CD4-positive, alpha-beta T cell (primary cell): Measurements from ENCODE around the gene ASPHD2. TPM values are rescaled to one million over a fixed set of nuclear protein-coding genes. Genes with fewer than 3 reads are reported as not detected.
A peak's percentile ranks its signal among the peaks of the same experiment; 100 is the strongest.

Source experiments
- ATAC-seq: fragments of 200-7000 bp; cut with Tn5 transposase; one replicate; pipeline ENCODE4 v1.10.0; 2022; ENCODE audit warnings: mild to moderate bottlenecking; ENCODE audit not compliant: poor library complexity
- CTCF ChIA-PET: fragments of 350-600 bp; sonication (Branson Sonifier 250); formaldehyde crosslinking; loops from one replicate; lab custom pipeline; 2021; ENCODE audit warnings: antibody characterized with exemption, inconsistent platforms; lab: Charles Lee
- POLR2A ChIA-PET: fragments of 350-600 bp; sonication (Branson Sonifier 250); formaldehyde crosslinking; loops from one replicate; lab custom pipeline; 2021; ENCODE audit warnings: antibody characterized with exemption, inconsistent platforms; lab: Charles Lee
- DNase-seq, 14 experiments: peaks; one replicate each; pipeline ENCODE4 v3.0.0-alpha.2; 2013 to 2020; ENCODE audit warnings: mixed read lengths in 2 of 14
- H3K27ac ChIP-seq, 2 donors: one replicate each; pipeline versions ENCODE4 v1.5.1 to v1.7.0; 2013; ENCODE audit warnings: low read length in 2 of 2, low read depth in 1 of 2, mild to moderate bottlenecking in 1 of 2
- H3K27me3 ChIP-seq, 2 experiments: 1 replicate in 1 of 2; 2 replicates in 1 of 2; pipeline versions ENCODE4 v1.6.1 to v1.7.0; 2013; ENCODE audit warnings: low read length in 2 of 2, control low read depth in 1 of 2, mild to moderate bottlenecking in 1 of 2, moderate library complexity in 1 of 2; ENCODE audit not compliant: insufficient read depth in 2 of 2, control insufficient read depth in 1 of 2
- H3K36me3 ChIP-seq: one replicate; pipeline ENCODE4 v1.6.1; 2013; ENCODE audit warnings: low read length, control low read depth; ENCODE audit not compliant: insufficient read depth
- H3K4me1 ChIP-seq: one replicate; pipeline ENCODE4 v1.6.1; 2013; ENCODE audit warnings: low read length, control low read depth; ENCODE audit not compliant: insufficient read depth
- H3K4me3 ChIP-seq: one replicate; pipeline ENCODE4 v1.5.1; 2013; ENCODE audit warnings: mild to moderate bottlenecking, low read length, moderate library complexity
- H3K9me3 ChIP-seq, 2 experiments: 1 replicate in 1 of 2; 2 replicates in 1 of 2; pipeline versions ENCODE4 v1.6.1 to v1.7.0; 2013; ENCODE audit warnings: low read length in 2 of 2, mild to moderate bottlenecking in 2 of 2, control low read depth in 1 of 2, moderate library complexity in 1 of 2; ENCODE audit not compliant: control insufficient read depth in 1 of 2, insufficient read depth in 1 of 2
- H3K27ac Mint-ChIP-seq: one replicate; pipeline ENCODE4 v1.8.0; 2020; ENCODE audit warnings: mixed read lengths
- H3K27me3 Mint-ChIP-seq: one replicate; pipeline ENCODE4 v1.8.0; 2021; ENCODE audit warnings: mixed read lengths
- H3K36me3 Mint-ChIP-seq: one replicate; pipeline ENCODE4 v1.8.0; 2021; ENCODE audit warnings: low read depth, mixed read lengths
- H3K4me1 Mint-ChIP-seq: one replicate; pipeline ENCODE4 v1.8.0; 2021; ENCODE audit warnings: low read depth, mixed read lengths
- H3K4me3 Mint-ChIP-seq: one replicate; pipeline ENCODE4 v1.8.0; 2020; ENCODE audit warnings: mild to moderate bottlenecking, mixed read lengths
- H3K9me3 Mint-ChIP-seq: one replicate; pipeline ENCODE4 v1.8.0; 2020; ENCODE audit warnings: mixed read lengths
- intact Hi-C, 2 experiments: fragments of 100-400 bp; cut with DNase I in 1 of 2; cut with micrococcal nuclease in 1 of 2; formaldehyde crosslinking; loops; one replicate each; pipeline versions ENCODE4 v1.15.1 to v1.9.0; 2023 to 2025; cut with DNase I, micrococcal nuclease
- total RNA-seq, 174 experiments: library from RNA in 2 of 174; stranded (reverse) in 2 of 174; gene quantifications; one replicate each; pipeline ENCODE4 v1.2.3 and lab custom pipeline; 2021 to 2026
- TF ChIP-seq, protein P1 (sequence below): fragments of 200-600 bp; IDR thresholded peaks from one replicate; pipeline ENCODE4 v1.8.0; 2022; ENCODE audit warnings: antibody characterized with exemption, mild to moderate bottlenecking

Gene ASPHD2
- total RNA-seq, 2 experiments from 2014 or later, result 0.70 to 0.85 TPM

DNA sequence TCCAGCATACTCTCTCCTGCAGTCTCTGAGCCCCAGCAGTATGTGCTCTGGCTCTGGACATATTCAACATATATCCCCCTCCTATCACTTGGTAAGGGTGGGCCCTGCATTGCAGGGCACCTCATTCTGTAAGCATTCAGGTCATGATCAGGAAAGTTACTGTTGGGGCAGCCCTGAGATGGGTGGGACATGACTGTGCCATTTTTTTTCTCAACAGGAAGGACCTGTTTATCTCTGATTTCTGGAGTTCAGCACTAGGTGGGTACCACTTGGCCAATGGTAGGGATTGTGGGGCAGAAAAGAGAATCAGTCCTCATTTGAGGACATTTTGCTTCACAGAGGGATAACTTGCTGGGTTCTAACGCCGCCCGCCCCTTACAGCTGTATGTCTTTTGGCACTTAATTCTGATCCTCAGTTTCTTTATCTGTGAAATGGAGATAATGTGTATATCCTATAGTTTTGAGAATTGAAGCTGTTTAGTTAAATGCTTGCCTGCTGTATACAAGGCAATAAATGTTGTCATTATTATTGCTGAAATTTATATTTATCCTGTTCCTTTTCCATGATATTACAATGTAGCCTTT, 56.8 kb downstream of the ASPHD2 start:
- H3K4me3 Mint-ChIP-seq, result peak overlapping the region; percentile 77
- peaks cover 53% of the 10 kb centered on the region for H3K4me1 Mint-ChIP-seq
- H3K27ac ChIP-seq, result no peak overlapping the region
- H3K9me3 ChIP-seq, result no peaks in the 10 kb centered on the region
- H3K36me3 Mint-ChIP-seq, result peaks cover 59% of the 10 kb centered on the region
- H3K27me3 ChIP-seq, result no peaks in the 10 kb centered on the region
- ATAC-seq (no peak), DNase-seq (no peak)
- peaks cover 36% of the 10 kb centered on the region for H3K4me1 ChIP-seq
- H3K27ac Mint-ChIP-seq, result peak overlapping the region; percentile 94
- no peak overlapping the region for H3K4me3 ChIP-seq
- TF ChIP-seq, protein P1, sequence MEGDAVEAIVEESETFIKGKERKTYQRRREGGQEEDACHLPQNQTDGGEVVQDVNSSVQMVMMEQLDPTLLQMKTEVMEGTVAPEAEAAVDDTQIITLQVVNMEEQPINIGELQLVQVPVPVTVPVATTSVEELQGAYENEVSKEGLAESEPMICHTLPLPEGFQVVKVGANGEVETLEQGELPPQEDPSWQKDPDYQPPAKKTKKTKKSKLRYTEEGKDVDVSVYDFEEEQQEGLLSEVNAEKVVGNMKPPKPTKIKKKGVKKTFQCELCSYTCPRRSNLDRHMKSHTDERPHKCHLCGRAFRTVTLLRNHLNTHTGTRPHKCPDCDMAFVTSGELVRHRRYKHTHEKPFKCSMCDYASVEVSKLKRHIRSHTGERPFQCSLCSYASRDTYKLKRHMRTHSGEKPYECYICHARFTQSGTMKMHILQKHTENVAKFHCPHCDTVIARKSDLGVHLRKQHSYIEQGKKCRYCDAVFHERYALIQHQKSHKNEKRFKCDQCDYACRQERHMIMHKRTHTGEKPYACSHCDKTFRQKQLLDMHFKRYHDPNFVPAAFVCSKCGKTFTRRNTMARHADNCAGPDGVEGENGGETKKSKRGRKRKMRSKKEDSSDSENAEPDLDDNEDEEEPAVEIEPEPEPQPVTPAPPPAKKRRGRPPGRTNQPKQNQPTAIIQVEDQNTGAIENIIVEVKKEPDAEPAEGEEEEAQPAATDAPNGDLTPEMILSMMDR, result no peak
- H3K27me3 Mint-ChIP-seq, result no peaks in the 10 kb centered on the region
- ChIA-PET CTCF (interaction anchor here (0.6 kb wide), 1 partner anchor 17 kb away, joined by 3 read pairs; no protein-coding TSS in a partner anchor), POLR2A (no interaction called here)
- intact Hi-C loops, result no loop called here
- H3K9me3 Mint-ChIP-seq, result no peaks in the 10 kb centered on the region
- H3K36me3 ChIP-seq, result peaks cover 35% of the 10 kb centered on the region

DNA sequence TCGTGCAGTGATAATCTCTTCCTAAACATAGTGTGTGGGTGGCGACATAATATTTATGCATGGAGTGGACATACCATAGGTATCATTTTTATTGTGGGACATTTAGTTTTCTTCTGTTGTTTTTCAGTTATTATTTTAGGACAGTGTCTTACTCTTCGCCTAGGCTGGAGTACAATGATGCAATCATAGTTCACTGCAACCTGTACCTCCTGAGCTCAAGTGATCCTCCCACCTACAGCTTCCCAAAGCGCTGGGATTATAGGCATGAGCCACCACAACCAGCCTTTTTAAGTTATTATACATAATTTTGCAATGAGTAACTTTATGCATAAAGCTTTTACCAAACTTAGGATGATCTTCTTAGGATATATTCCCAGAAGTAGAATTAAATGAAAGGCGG, 57.3 kb downstream of the ASPHD2 start:
- Histone ChIP-seq H3K4me3 (no peak overlapping the region), H3K27me3 (no peaks in the 10 kb centered on the region), H3K9me3 (no peaks in the 10 kb centered on the region), H3K4me1 (peaks cover 31% of the 10 kb centered on the region), H3K36me3 (peaks cover 40% of the 10 kb centered on the region), H3K27ac (no peak overlapping the region)
- Mint-ChIP-seq H3K27ac (peak overlapping the region; percentile 94), H3K36me3 (peaks cover 64% of the 10 kb centered on the region), H3K9me3 (no peaks in the 10 kb centered on the region), H3K27me3 (no peaks in the 10 kb centered on the region), H3K4me1 (peaks cover 49% of the 10 kb centered on the region), H3K4me3 (peak overlapping the region; percentile 77)
- DNase-seq (no peak), ATAC-seq (no peak)
- POLR2A ChIA-PET, result no interaction called here
- CTCF ChIA-PET, result no interaction called here
- TF ChIP-seq, protein P1, result no peak
- intact Hi-C loops, result no loop called here

DNA sequence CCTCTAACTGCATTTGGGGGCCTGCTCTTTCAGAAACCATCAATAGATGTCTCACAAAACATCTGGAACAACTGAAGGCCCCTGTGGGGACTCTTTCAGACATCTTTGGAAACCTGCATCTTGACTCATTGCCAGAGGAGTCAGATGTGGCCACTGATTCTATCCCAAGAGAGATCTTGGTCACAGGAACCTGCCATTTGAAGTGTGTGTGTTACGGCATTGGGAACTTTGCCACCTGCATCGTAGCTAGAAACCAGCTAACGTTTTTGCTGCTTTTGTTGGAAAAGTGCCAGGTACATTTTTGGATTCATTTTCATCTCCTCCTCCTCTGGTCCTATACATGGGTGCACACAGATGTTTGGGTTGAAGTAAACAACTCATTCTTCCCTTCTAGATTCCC, 58.9 kb downstream of the ASPHD2 start:
- Mint-ChIP-seq H3K4me3 (no peak overlapping the region), H3K4me1 (peaks cover 33% of the 10 kb centered on the region), H3K36me3 (peaks cover 75% of the 10 kb centered on the region), H3K9me3 (no peaks in the 10 kb centered on the region), H3K27ac (peak overlapping the region; percentile 33), H3K27me3 (no peaks in the 10 kb centered on the region)
- H3K4me1 ChIP-seq, result peaks cover 19% of the 10 kb centered on the region
- no peaks in the 10 kb centered on the region for H3K9me3 ChIP-seq
- TF ChIP-seq, protein P1, result no peak
- peaks cover 55% of the 10 kb centered on the region for H3K36me3 ChIP-seq
- ATAC-seq, result no peak
- POLR2A ChIA-PET, result no interaction called here
- H3K4me3 ChIP-seq, result no peak overlapping the region
- intact Hi-C loops, result no loop called here
- CTCF ChIA-PET, result no interaction called here
- no peak overlapping the region for H3K27ac ChIP-seq
- no peak for DNase-seq
- no peaks in the 10 kb centered on the region for H3K27me3 ChIP-seq
